Dedifferentiated amniotic fluid mesenchymal stem cell (primary cell): ENCODE data around the gene TMEM201.

Experiments
- DNase-seq: peaks from one replicate; pipeline ENCODE4 v3.0.0-alpha.2; 2016; ENCODE audit errors: extremely low spot score

Gene TMEM201

DNA sequence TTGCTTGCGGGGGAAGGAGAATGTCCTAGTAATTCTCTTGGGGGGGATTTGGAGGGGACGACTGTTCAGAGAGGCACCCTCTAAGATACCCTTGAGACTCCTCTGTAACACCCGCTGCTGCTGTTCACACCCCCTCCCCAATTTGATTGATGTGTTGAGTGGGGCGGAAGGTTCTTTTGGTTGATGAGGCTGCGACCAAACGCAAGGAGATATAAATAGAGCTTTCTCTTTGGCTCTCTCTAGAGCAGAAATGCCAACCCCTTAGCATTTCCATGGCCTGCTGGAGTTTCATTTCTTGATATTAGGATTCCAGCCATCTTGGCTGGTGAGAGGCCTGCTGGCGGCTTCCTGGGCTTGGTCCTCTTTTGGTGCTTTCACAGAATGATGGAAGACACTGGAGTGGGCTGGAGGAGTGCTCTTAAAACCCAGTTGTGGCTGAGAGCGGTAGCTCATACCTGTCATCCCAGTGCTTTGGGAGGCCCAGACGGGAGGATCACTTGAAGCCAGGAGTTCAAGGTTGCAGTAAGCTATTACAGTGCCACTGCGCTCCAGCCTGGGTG lies 64.9 kb downstream of the TMEM201 start:
- no peak for DNase-seq

DNA sequence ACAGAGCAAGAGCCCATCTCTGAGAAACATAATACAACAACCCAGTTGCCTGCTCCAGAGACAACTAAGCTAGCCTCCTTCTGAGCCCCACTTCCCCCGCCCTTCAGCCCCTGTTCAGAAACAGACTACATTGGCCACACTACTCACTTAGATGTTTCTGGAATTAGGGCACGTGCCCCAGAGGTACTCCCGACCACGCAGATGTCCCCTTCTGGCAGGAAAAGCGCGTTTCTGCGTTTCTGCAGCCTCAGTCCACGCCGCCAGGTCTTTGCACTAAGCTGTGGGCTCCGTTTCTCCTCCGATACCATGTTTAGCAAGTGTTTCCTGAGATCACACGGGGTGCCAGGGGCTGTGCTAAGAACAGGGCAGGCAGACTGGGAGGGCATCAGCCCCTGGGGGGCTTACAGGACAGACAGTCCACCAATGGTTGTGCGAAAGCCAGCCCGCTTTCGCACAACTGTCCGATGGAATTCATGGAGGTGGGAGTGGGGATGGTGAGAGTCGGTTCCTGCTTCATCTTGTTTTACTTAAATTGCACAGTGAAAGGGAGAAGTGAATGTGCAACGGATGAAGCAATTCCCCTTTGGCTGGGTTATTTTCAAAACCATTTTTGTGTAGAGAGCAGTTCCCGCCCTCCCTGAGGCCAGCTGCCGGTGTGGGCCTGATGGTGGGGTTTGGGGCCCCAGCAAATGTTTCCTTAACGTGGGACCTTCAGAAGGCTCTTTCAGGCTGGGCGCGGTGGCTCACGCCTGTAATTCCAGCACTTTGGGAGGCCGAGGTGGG lies 65.5 kb downstream of the TMEM201 start:
- DNase-seq, result no peak

DNA sequence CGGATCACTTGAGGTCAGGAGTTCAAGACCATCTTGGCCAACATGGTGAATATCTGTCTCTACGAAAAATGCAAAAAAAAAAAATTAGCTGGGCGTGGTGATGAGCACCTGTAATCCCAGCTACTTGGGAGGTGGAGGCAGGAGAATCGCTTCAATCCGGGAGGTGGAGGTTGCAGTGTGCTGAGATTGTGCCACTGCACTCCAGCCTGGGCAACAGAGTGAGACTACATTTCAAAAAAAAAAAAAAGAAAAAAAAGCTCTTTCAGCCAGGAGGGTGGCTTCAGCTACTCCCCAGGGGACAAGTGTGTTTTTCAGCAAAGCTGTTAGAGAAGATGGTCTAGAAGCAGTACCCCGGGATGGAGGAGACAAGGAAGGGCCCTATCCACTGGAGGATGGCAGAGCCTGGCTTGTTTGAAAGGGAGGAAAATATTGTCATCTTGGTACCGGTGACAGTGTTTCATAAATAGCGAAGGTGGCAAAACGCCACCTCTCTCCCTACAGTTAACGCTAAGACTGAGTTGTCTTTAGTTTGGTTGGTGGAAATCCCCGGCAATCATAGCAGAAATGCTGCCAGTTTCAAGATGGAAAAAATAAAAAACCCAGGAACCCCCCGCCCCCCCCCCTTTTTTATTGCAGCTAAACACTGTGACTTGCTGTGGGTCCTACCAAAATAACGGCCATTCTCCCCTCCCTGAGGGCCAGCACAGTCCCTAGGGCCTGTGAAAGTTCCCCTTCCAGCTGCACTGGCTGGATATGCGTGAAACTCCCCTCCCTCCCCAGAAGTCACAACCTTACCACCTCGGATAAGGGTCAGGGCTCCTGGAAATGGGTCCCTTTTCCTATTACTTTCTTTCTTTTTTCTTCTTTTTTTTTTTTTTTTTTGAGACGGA lies 66.4 kb downstream of the TMEM201 start:
- no peak for DNase-seq

DNA sequence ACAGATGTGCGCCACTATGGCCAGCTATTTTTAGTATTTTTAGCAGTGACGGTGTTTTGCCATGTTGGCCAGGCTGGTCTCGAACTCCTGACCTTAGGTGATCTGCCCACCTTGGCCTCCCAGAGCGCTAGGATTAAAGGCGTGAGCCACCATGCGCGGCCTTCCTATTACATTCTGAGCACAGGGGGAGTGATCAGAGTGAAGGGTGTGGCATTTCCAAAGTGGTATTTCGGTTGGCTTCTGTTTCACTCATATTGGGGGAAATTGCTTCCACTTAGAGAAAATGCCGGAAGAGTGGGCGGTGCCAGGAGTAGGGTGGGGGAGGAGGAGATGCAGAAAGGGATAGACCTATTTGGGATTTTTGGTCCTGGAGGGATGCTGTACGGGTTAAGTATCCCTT lies 67.1 kb downstream of the TMEM201 start:
- no peak for DNase-seq

DNA sequence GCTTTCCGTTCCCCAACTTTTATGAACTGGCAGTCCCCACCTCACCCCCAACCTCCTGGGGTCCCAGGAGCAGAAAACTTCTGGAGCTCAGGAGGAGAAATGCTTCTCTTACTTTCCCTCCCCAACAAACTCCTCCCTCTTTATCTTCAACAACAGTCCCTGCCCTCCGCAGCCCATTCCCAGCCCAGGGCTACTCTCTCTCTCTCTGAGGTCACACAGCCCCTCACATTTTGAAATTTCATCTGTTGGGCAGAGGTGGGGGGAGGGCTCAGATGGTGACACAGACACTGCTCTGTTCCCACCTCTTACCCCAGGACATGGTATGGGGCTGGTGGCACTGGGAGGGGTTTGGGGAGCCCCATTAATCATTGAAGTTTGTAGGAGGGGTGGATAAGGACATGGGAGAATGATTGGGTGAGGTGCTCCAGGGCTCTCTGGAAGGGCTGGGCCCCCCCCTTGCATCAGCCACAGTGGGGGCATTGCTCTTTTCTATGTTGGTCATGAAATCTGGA lies 68.9 kb downstream of the TMEM201 start:
- DNase-seq, result no peak

DNA sequence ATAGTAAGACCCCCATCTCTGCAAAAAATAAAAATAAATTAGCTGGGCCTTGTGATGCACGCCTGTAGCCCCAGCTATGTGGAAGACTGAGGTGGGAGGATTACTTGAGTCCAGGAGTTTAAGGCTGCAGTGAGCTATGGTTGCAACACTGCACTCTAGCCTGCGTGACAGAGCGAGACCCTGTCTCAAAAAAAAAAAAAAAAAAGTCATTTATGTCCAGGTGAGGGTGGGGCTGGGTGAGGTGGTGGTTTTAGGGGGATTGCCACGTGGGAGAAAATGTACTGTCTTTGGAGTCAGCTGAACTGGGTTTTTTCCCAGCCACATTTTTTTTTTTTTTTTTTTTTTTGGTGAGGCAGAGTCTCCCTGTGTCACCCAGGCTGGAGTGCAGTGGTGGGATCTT lies 69.5 kb downstream of the TMEM201 start:
- DNase-seq, result no peak

DNA sequence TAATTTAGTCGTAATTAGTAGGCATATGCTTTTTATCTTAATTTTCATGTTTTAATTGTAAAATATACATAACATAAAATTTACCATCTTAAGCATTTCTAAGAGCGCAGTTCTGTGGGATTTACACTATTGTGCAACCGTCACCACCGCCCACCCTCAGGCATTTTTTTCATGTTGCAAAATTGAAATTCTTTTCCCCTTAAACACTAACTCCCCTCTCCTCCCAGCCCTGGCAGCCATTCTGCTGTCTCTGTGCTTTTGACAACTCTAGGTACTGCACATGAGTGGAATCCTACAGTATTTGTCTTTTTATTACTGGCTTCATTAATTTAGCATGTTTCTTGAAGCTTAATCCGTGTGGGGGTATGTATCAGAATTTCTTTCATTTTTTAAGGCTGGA lies 70.6 kb downstream of the TMEM201 start:
- DNase-seq, result peak; percentile 74

DNA sequence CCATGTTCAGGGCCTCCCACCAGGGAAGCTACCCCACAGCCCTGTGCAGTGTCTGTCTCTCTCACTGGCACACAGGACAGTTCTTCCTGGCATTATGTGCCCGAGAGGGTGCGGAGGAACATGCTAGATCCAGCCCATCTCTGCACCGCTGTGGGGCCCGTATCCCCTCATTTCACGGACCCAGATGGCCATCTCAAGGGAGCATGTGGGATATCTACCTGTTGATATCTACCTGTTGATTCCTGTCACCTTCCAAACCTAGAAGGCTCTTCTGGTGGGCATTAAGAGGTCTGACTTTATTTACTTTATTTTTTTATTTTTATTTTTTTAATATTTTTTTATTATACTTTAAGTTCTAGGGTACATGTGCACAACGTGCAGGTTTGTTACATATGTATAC lies 74.5 kb downstream of the TMEM201 start:
- DNase-seq, result no peak
